ENCODE measurements around the gene EXO1. TPM values are rescaled to one million over a fixed set of nuclear protein-coding genes. Genes with fewer than 3 reads are reported as not detected.
"Not testable (repeated sequence)": the region's sequence is repeated elsewhere in the genome, so short reads cannot be mapped to it uniquely, and the experiment has no call there.

The EXO1 gene
- total RNA-seq, 1 experiment from 2014 or later: 36.5 TPM

GRCh38 chr1:241849345-241849695 is 1.3 kb downstream of the EXO1 start (continued):
- TF ChIP-seq PRDM15 (CRISPR knock-in tag; IDR thresholded peaks at IDR 0.05) (no peak), ZNF281 (CRISPR knock-in tag; IDR thresholded peaks at IDR 0.05) (no peak), TP53 (CRISPR knock-in tag; IDR thresholded peaks at IDR 0.05) (no peak), ERG (CRISPR knock-in tag; IDR thresholded peaks at IDR 0.05) (no peak), GRHL2 (CRISPR knock-in tag; IDR thresholded peaks at IDR 0.05; ENCODE audit: insufficient replicate concordance, severe bottlenecking) (no peak), SMAD3 (CRISPR knock-in tag; IDR thresholded peaks at IDR 0.05; ENCODE audit: borderline replicate concordance) (no peak), ZNF232 (CRISPR knock-in tag; IDR thresholded peaks at IDR 0.05) (no peak)
- TF ChIP-seq, protein P1, sequence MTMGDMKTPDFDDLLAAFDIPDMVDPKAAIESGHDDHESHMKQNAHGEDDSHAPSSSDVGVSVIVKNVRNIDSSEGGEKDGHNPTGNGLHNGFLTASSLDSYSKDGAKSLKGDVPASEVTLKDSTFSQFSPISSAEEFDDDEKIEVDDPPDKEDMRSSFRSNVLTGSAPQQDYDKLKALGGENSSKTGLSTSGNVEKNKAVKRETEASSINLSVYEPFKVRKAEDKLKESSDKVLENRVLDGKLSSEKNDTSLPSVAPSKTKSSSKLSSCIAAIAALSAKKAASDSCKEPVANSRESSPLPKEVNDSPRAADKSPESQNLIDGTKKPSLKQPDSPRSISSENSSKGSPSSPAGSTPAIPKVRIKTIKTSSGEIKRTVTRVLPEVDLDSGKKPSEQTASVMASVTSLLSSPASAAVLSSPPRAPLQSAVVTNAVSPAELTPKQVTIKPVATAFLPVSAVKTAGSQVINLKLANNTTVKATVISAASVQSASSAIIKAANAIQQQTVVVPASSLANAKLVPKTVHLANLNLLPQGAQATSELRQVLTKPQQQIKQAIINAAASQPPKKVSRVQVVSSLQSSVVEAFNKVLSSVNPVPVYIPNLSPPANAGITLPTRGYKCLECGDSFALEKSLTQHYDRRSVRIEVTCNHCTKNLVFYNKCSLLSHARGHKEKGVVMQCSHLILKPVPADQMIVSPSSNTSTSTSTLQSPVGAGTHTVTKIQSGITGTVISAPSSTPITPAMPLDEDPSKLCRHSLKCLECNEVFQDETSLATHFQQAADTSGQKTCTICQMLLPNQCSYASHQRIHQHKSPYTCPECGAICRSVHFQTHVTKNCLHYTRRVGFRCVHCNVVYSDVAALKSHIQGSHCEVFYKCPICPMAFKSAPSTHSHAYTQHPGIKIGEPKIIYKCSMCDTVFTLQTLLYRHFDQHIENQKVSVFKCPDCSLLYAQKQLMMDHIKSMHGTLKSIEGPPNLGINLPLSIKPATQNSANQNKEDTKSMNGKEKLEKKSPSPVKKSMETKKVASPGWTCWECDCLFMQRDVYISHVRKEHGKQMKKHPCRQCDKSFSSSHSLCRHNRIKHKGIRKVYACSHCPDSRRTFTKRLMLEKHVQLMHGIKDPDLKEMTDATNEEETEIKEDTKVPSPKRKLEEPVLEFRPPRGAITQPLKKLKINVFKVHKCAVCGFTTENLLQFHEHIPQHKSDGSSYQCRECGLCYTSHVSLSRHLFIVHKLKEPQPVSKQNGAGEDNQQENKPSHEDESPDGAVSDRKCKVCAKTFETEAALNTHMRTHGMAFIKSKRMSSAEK (CRISPR knock-in tag; IDR thresholded peaks at IDR 0.05; ENCODE audit: borderline replicate concordance): no peak

- CTCF ChIA-PET; H3K27me3 Mint-ChIP-seq (ENCODE audit: low read depth); POLR2A ChIA-PET; H3K4me3 Mint-ChIP-seq; H3K4me1 Mint-ChIP-seq; ATAC-seq; H3K27ac Mint-ChIP-seq; DNase-seq (ENCODE audit: low spot score); H3K9me3 Mint-ChIP-seq: not testable (repeated sequence)
- H3K36me3 Mint-ChIP-seq: peaks cover 58% of the 10 kb centered on the region
Observed at GRCh38 chr1:241855545-241856140, 7.6 kb downstream of the EXO1 start.

GRCh38 chr1:241857131-241857530 is 9.1 kb downstream of the EXO1 start:
- Mint-ChIP-seq H3K36me3 (peaks cover 65% of the 10 kb centered on the region), H3K27me3 (ENCODE audit: low read depth) (no peaks in the 10 kb centered on the region), H3K27ac (no peak overlapping the region), H3K9me3 (no peaks in the 10 kb centered on the region), H3K4me3 (no peak overlapping the region), H3K4me1 (no peaks in the 10 kb centered on the region)
- ChIA-PET POLR2A (no interaction called here), CTCF (no interaction called here)
- no peak for DNase-seq (ENCODE audit: low spot score)
- no peak for ATAC-seq
- TF ChIP-seq, protein P2, sequence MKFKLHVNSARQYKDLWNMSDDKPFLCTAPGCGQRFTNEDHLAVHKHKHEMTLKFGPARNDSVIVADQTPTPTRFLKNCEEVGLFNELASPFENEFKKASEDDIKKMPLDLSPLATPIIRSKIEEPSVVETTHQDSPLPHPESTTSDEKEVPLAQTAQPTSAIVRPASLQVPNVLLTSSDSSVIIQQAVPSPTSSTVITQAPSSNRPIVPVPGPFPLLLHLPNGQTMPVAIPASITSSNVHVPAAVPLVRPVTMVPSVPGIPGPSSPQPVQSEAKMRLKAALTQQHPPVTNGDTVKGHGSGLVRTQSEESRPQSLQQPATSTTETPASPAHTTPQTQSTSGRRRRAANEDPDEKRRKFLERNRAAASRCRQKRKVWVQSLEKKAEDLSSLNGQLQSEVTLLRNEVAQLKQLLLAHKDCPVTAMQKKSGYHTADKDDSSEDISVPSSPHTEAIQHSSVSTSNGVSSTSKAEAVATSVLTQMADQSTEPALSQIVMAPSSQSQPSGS (CRISPR knock-in tag; IDR thresholded peaks at IDR 0.05; ENCODE audit: borderline replicate concordance, low read depth): no peak
- TF ChIP-seq RELA (CRISPR knock-in tag; IDR thresholded peaks at IDR 0.05; ENCODE audit: borderline replicate concordance) (no peak), SMAD4 (CRISPR knock-in tag; IDR thresholded peaks at IDR 0.05) (no peak), E2F4 (CRISPR knock-in tag; IDR thresholded peaks at IDR 0.05; ENCODE audit: borderline replicate concordance, low read depth) (no peak)
- TF ChIP-seq, protein P3, sequence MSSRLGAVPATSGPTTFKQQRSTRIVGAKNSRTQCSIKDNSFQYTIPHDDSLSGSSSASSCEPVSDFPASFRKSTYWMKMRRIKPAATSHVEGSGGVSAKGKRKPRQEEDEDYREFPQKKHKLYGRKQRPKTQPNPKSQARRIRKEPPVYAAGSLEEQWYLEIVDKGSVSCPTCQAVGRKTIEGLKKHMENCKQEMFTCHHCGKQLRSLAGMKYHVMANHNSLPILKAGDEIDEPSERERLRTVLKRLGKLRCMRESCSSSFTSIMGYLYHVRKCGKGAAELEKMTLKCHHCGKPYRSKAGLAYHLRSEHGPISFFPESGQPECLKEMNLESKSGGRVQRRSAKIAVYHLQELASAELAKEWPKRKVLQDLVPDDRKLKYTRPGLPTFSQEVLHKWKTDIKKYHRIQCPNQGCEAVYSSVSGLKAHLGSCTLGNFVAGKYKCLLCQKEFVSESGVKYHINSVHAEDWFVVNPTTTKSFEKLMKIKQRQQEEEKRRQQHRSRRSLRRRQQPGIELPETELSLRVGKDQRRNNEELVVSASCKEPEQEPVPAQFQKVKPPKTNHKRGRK (CRISPR knock-in tag; IDR thresholded peaks at IDR 0.05; ENCODE audit: borderline replicate concordance): no peak
- TF ChIP-seq, protein P4, sequence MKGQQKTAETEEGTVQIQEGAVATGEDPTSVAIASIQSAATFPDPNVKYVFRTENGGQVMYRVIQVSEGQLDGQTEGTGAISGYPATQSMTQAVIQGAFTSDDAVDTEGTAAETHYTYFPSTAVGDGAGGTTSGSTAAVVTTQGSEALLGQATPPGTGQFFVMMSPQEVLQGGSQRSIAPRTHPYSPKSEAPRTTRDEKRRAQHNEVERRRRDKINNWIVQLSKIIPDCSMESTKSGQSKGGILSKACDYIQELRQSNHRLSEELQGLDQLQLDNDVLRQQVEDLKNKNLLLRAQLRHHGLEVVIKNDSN (CRISPR knock-in tag; IDR thresholded peaks at IDR 0.05): no peak
